UCSD-AML1 (cell line): ENCODE results near the gene GRM5.
"Not testable (repeated sequence)": the region's sequence is repeated elsewhere in the genome, so short reads cannot be mapped to it uniquely, and the experiment has no call there.

Experiments
- DNase-seq: peaks from one replicate; lab custom pipeline; 2025; ENCODE audit not compliant: unreplicated experiment; lab: John Stamatoyannopoulos, UW

GRM5 gene

GRCh38 chr11:88843766-88844426, 221.9 kb downstream of the GRM5 start:
- not testable (repeated sequence) for DNase-seq

- not testable (repeated sequence) for DNase-seq
Observed at GRCh38 chr11:88838139-88838538, 227.6 kb downstream of the GRM5 start.

GRCh38 chr11:88835709-88836108, 230.1 kb downstream of the GRM5 start:
- DNase-seq, result not testable (repeated sequence)

- no peak for DNase-seq
Observed at GRCh38 chr11:88831303-88831890, 234.4 kb downstream of the GRM5 start.

GRCh38 chr11:88827018-88827676, 238.6 kb downstream of the GRM5 start:
- no peak for DNase-seq

- no peak for DNase-seq
Observed at GRCh38 chr11:88819616-88820015, 246.2 kb downstream of the GRM5 start.

GRCh38 chr11:88818978-88819377, 246.8 kb downstream of the GRM5 start:
- DNase-seq, result no peak

GRCh38 chr11:88815505-88815904, 250.3 kb downstream of the GRM5 start:
- DNase-seq, result no peak

GRCh38 chr11:88814076-88814475, 251.7 kb downstream of the GRM5 start:
- no peak for DNase-seq

- DNase-seq, result no peak
Observed at GRCh38 chr11:88813233-88813915, 252.4 kb downstream of the GRM5 start.

- DNase-seq, result no peak
Observed at GRCh38 chr11:88810420-88811097, 255.2 kb downstream of the GRM5 start.

- no peak for DNase-seq
Observed at GRCh38 chr11:88809126-88809525, 256.7 kb downstream of the GRM5 start.

- DNase-seq, result no peak
Observed at GRCh38 chr11:88807349-88807748, 258.4 kb downstream of the GRM5 start.

- DNase-seq, result no peak
Observed at GRCh38 chr11:88806410-88806809, 259.4 kb downstream of the GRM5 start.

GRCh38 chr11:88801484-88802123, 264.2 kb downstream of the GRM5 start:
- DNase-seq, result no peak

GRCh38 chr11:88799771-88800500, 265.8 kb downstream of the GRM5 start:
- DNase-seq, result no peak

- DNase-seq, result no peak
Observed at GRCh38 chr11:88790182-88790581, 275.6 kb downstream of the GRM5 start.

- DNase-seq, result no peak
Observed at GRCh38 chr11:88779577-88779976, 286.2 kb downstream of the GRM5 start.

- no peak for DNase-seq
Observed at GRCh38 chr11:88770475-88771079, 295.2 kb downstream of the GRM5 start.

GRCh38 chr11:88744140-88744539, 321.6 kb downstream of the GRM5 start:
- no peak for DNase-seq
